WI38 (cell line): Measurements from ENCODE around the gene P3H4.
A peak's percentile ranks its signal among the peaks of the same experiment; 100 is the strongest.

Experiments used
- H3K4me3 ChIP-seq: 2 replicates; pipeline ENCODE4 v1.5.1; 2011; ENCODE audit warnings: low read depth, mild to moderate bottlenecking, control low read depth, low read length
- CTCF ChIP-seq: IDR thresholded peaks from 2 replicates; pipeline ENCODE4 v1.5.1; 2012; ENCODE audit warnings: low read depth, mild to moderate bottlenecking, control low read depth, low read length

The P3H4 gene

DNA sequence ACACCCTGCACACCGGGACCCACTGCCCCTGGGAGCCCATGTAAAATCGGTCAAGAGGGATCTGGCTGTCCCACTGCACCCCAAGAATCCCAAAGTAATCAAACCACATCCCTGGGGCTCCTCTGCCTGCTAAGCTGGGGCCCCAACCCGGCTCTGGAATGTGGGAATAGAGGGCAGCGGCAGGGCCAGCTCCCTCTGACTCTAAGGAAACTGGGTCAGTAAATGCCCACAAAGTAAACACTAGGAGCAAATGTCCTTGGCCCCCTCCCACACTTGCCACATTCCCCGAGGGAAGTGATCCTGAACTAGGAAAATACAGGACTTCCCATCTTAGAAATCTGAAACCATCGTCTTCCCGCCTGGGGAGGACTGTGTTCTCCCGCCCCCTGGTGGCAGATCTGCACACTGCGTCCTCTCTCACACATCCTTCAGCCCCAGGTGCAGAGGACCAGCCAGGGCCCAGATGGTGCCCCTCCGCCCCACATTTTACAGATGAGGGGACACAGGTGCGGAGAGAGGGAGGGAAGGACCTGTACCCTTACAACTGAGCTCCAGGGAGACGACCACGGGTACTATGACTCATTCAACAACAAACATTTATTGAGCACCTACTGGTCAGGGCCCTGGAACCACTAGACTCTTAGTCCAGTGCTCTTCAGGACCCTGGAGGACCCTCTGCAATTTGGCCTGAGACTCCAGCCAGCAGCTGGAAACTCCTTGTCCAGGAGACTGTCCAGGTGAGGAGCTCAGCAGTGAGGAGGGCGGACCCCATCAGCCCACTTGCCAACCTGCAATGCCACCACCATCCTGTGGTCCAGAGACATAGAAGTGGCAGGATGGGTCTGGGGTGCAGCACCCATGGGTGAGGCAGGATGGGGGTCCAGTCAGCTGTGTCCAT is 10.1 kb downstream of the P3H4 start:
- peak; percentile 88 for TF ChIP-seq CTCF
- no peak overlapping the region for H3K4me3 ChIP-seq

DNA sequence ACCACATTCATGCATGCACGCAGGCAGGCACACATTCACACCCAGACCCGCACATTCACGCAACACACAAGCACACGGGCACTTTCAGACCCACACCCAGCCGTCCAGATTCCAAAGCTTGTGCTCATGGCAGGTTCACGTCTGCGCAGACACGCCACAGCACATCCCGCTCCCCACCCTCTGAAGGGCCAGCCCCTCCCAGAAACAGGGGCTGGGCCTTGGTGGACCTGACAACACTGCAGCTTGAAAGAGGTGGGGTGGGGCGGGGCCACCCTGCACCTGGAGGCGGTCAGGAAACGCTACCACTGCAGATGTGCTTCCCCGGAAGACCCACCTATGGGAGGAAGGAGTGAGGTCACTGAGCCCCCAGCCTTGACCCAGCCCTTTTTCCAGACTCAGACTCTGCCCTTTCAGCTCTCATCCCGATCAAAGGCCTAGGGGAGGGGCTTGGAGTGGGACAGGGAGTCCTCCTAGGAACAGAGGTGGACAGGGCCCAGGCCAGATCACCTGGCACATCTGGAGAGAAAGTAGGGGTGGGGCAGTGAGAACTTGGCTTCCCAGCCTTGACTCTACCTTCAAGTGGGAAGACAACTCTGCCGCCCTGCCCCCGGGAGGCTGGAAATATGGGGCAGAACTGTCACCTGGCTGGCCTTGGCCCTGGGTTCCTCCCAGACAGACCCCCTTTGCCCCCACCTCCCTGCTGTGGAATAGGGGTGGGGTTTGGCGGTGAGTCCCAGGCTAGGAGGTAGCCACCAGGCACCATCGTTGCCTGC is 11.0 kb downstream of the P3H4 start:
- H3K4me3 ChIP-seq: no peak overlapping the region
- TF ChIP-seq CTCF: no peak

- no peak for TF ChIP-seq CTCF
- no peak overlapping the region for H3K4me3 ChIP-seq
Measured at GRCh38 chr17:41799366-41799765, 12.4 kb downstream of the P3H4 start.

DNA sequence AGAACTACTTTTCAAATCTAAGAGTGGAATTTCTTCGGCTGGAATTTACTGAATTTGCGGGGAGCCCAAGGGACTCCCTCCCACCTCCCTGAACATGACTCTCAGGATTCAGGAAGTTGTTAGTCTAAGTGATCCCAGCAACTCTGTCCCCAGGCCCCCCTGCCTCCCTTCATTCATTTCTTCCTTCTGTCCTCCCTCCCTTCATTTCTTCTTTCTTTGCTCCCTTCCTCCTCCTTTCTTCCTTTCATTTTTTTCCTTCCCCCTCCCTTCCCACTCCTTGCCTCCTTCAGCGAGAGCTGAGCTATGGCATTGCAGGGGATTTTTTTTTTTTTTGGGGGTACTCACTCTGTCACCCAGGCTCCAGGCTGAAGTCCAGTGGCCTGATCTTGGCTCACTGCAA is 14.4 kb downstream of the P3H4 start:
- no peak for TF ChIP-seq CTCF
- H3K4me3 ChIP-seq: no peak overlapping the region

DNA sequence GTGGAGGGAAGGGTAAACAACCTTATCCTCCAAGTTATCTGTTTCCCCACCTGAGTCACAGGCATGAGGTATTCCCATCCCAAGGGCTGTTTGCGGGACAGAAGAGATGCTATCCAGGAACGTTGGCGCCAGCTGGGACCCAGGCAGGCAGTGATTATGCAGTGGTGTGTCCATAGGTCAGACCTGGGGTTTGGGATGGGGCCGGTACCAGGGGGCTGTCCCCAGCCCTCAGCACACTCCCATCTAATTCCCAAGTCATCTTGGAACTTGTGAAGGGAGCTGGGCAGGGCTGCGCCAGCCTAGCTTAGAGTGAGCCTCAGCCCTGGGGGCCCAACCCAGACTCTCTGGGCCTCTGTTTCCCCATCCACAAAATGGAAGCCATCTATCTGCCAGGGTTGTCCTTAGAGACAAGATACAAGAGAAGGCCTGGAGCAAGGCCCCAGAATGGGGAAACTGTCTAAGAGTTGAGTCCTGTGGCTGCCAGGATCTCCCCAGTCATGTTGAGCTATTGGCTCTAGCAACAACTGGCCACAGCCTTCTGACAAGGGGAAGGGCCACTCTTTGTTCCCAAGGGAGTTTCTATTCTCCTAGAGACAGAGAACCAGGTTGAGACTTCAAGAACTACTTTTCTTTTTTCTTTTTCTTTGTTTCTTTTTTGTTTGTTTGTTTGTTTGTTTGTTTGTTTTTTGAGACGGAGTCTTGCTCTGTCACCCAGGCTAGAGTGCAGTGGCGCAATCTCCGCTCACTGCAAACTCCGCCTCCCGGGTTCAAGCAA is 15.4 kb downstream of the P3H4 start:
- H3K4me3 ChIP-seq: no peak overlapping the region
- no peak for TF ChIP-seq CTCF

DNA sequence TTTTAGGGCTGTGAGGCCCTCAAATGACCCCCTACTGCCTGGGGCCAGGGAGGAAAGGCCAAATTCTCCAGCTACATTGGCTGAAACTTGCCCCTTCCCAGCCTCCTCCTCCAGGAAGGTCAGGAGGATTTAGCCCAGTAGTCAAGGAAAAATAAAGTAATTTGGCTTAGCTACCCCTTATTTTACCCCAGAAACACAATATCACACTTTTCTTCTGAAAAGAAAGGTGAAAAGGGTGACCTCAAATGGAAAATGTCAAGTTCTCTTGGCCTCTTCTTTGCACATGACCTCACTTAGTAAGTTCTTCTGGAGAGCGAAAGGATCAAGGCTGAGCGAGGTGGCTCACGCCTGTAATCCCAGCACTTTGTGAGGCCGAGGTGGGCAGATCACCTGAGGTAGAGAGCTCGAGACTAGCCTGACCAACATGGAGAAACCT is 17.2 kb downstream of the P3H4 start:
- no peak overlapping the region for H3K4me3 ChIP-seq

More for the DNA sequence above, 17.2 kb downstream of the P3H4 start:
- TF ChIP-seq CTCF: no peak
